Naive thymus-derived CD8-positive, alpha-beta T cell (primary cell): ENCODE results near the gene SNRPF. TPM values are rescaled to one million over a fixed set of nuclear protein-coding genes. Genes with fewer than 3 reads are reported as not detected.
"Not testable (repeated sequence)": the region's sequence is repeated elsewhere in the genome, so short reads cannot be mapped to it uniquely, and the experiment has no call there.

ENCODE experiments used
- ATAC-seq, 2 donors: fragments of 150-1000 bp; cut with Tn5 transposase in 1 of 2; sonication (Bioruptor Pico), chemical (Tn5 transposase) in 1 of 2; 1 replicate in 1 of 2; 2 replicates in 1 of 2; pipeline ENCODE4 v1.10.0; 2021; ENCODE audit warnings: mild to moderate bottlenecking in 2 of 2, moderate library complexity in 2 of 2
- POLR2A ChIA-PET: fragments of 350-600 bp; sonication (Branson Sonifier 250); formaldehyde crosslinking; loops from one replicate; lab custom pipeline; 2021; ENCODE audit warnings: antibody characterized with exemption; lab: Charles Lee
- DNase-seq, 10 donors: peaks; one replicate each; pipeline versions ENCODE4 v3.0.0 to v3.0.0-alpha.2; 2020 to 2022
- H3K27ac Mint-ChIP-seq, 10 donors: one replicate each; pipeline ENCODE4 v1.8.0; 2020 to 2022; ENCODE audit warnings: mild to moderate bottlenecking in 10 of 10, mixed read lengths in 10 of 10, moderate library complexity in 4 of 10, inconsistent platforms in 1 of 10
- H3K27me3 Mint-ChIP-seq, 5 donors: one replicate each; pipeline ENCODE4 v1.8.0; 2021 to 2022; ENCODE audit warnings: mixed read lengths in 5 of 5
- H3K36me3 Mint-ChIP-seq, 3 donors: one replicate each; pipeline ENCODE4 v1.8.0; 2020 to 2022; ENCODE audit warnings: mixed read lengths in 3 of 3, mild to moderate bottlenecking in 2 of 3, inconsistent platforms in 1 of 3
- H3K4me1 Mint-ChIP-seq, 4 donors: one replicate each; pipeline ENCODE4 v1.8.0; 2021 to 2022; ENCODE audit warnings: mixed read lengths in 4 of 4
- H3K4me3 Mint-ChIP-seq, 10 donors: one replicate each; pipeline ENCODE4 v1.8.0; 2020 to 2022; ENCODE audit warnings: mild to moderate bottlenecking in 10 of 10, mixed read lengths in 10 of 10, moderate library complexity in 6 of 10, inconsistent platforms in 1 of 10
- H3K9me3 Mint-ChIP-seq, 9 donors: one replicate each; pipeline ENCODE4 v1.8.0; 2020 to 2022; ENCODE audit warnings: mixed read lengths in 9 of 9, mild to moderate bottlenecking in 3 of 9, inconsistent platforms in 1 of 9, moderate library complexity in 1 of 9
- polyA plus RNA-seq, 3 donors: library from polyadenylated mRNA; unstranded; fragments of 300-500 nt; fragmentation: Illumina TruSeq; gene quantifications; one replicate each; pipeline ENCODE4 v1.2.3, GENCODE V29; 2021
- total RNA-seq, 8 experiments: library from RNA in 2 of 8; stranded (reverse) in 2 of 8; gene quantifications; one replicate each; pipeline ENCODE4 v1.2.3 and lab custom pipeline; 2021 to 2026

The SNRPF gene
- total and polyA plus RNA-seq, 5 experiments from 2014 or later, result 26.5 to 62.3 (median 47.8) TPM

DNA sequence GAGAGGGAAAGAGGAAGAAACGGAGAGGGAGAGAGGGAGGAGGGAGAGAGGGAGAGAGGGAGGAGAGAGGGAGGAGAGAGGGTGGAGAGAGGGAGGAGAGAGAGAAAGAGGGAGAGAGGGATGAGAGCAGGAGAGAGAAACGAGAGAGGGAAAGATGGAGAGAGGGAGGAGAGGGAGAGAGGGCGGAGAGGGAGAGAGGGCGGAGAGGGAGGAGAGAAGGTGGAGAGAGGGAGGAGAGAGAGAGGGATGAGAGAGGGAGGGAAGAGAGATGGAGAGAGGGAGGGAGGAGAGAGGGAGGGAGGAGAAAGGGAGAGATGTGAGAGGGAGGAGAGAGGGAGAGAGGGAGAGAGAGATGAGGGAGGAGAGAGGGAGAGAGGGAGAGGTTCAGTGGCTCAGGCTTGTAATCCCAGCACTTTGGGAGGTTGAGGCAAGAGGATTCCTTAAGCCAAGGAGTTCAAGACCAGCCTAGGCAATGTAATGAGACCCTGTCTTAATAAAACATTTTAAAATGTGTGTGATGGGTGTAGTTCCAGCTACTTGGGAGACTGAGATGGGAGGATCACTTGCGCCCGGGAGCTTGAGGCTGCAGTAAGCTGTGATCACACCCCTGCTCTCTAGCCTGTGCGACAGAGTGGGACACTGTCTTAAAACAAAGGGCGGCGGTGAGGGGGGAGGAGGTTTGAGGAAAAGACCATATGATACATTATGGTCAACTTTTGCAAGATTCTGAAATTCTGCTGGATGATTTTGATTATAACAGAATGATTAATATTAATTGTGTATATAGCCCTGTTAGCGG, 21.3 kb upstream of the SNRPF start:
- peaks cover 4 to 8% (median 6%) of the 10 kb centered on the region in 4 donors for H3K4me1 Mint-ChIP-seq
- peak overlapping the region in 3 of 10 donors; percentile 12 to 67 (median 67) for H3K4me3 Mint-ChIP-seq
- DNase-seq, result no peak
- no peaks in the 10 kb centered on the region for H3K36me3 Mint-ChIP-seq
- POLR2A ChIA-PET, result no interaction called here
- H3K9me3 Mint-ChIP-seq, result peaks cover 0 to 1% (median 0%) of the 10 kb centered on the region in 9 donors
- peak overlapping the region in 1 of 10 donors; percentile 8 for H3K27ac Mint-ChIP-seq
- ATAC-seq, result peak in 1 of 2 donors; percentile 14
- peaks cover 4 to 17% (median 9%) of the 10 kb centered on the region in 5 donors for H3K27me3 Mint-ChIP-seq

DNA sequence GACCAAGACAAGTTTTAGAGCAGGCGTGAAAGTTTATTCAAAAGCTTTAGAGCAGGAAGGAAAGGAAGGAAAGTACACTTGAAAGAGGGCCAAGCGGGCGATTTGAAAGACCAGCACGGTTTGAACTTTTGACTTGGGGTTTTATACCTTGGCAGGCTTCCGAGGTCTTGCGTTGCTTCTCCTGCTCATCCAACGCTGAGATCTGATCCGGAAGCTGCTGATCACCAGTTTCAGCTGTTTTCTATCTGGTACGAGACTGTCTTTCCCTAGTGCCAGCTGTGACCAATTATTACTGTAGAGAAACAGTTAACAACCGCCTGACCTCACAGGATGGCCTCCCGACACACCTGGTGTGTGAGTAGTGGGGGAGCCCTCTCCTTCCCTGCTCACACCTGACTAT, 20.6 kb upstream of the SNRPF start:
- Mint-ChIP-seq H3K4me3 (peak overlapping the region in 4 of 10 donors; percentile 12 to 67 (median 44)), H3K4me1 (peaks cover 4 to 8% (median 6%) of the 10 kb centered on the region in 4 donors), H3K9me3 (peaks cover 0 to 1% (median 0%) of the 10 kb centered on the region in 9 donors), H3K27ac (peak overlapping the region in 2 of 10 donors; percentile 8 to 75), H3K27me3 (peaks cover 3 to 16% (median 9%) of the 10 kb centered on the region in 5 donors), H3K36me3 (no peaks in the 10 kb centered on the region)
- peak in 1 of 2 donors; percentile 62 for ATAC-seq
- POLR2A ChIA-PET, result no interaction called here
- peak in 1 of 10 donors; percentile 9 for DNase-seq

GRCh38 chr12:95842426-95842825, 16.3 kb upstream of the SNRPF start:
- H3K36me3 Mint-ChIP-seq, H3K27ac Mint-ChIP-seq, H3K4me1 Mint-ChIP-seq, ATAC-seq, POLR2A ChIA-PET, H3K4me3 Mint-ChIP-seq, H3K9me3 Mint-ChIP-seq, DNase-seq: not testable (repeated sequence)
- H3K27me3 Mint-ChIP-seq, result peaks cover 3 to 29% (median 25%) of the 10 kb centered on the region in 5 donors

DNA sequence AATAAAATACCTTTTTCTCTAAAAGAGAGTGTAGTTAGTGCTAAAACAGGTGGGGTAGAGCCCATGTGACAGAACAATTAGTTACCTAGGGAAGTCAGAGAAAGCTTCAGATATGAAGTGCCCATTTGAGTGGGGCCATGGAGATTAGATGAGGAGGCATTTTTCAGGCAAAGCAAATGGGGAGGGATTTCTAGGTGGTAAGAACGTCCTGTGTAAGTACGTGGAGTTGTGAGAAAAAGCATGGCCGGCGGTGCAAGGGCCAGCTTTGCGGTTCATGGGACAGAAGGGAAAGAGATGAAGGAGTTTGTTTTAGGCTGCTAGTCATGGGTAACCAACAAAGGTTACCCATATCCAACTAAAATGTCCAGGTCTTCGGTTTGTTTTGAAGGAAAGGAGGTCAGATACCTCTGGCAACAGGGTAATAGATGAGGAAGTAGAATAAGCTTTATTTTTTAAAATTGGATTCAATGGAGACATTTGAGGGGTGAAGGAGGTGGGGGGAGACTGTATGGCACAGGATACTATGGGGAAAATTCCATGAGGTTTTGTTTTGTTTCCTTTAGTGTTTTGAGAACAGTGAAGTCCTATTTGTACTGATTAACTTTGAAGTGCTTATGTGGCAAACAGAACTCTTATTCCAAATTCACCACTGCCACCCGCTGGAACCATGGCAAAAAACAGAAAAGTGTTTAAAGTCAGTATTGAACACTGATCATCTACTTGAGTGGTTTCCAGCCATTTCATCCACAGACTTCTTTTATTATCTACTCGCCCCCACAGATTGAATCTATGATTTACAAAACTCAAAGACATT, 10.0 kb upstream of the SNRPF start:
- Mint-ChIP-seq H3K36me3 (no peaks in the 10 kb centered on the region), H3K27ac (no peak overlapping the region), H3K4me3 (no peak overlapping the region), H3K4me1 (peaks cover 0 to 15% (median 7%) of the 10 kb centered on the region in 4 donors), H3K27me3 (peaks cover 3 to 35% (median 22%) of the 10 kb centered on the region in 5 donors), H3K9me3 (no peaks in the 10 kb centered on the region)
- ATAC-seq (no peak), DNase-seq (no peak)
- POLR2A ChIA-PET, result no interaction called here

GRCh38 chr12:95851606-95852005, 7.1 kb upstream of the SNRPF start:
- Mint-ChIP-seq H3K27ac (peak overlapping the region in 1 of 10 donors; percentile 54), H3K27me3 (peaks cover 8 to 24% (median 8%) of the 10 kb centered on the region in 5 donors), H3K9me3 (no peaks in the 10 kb centered on the region), H3K36me3 (no peaks in the 10 kb centered on the region), H3K4me1 (peaks cover 6 to 15% (median 10%) of the 10 kb centered on the region in 4 donors), H3K4me3 (no peak overlapping the region)
- ATAC-seq, result no peak
- DNase-seq, result no peak
- POLR2A ChIA-PET, result no interaction called here

DNA sequence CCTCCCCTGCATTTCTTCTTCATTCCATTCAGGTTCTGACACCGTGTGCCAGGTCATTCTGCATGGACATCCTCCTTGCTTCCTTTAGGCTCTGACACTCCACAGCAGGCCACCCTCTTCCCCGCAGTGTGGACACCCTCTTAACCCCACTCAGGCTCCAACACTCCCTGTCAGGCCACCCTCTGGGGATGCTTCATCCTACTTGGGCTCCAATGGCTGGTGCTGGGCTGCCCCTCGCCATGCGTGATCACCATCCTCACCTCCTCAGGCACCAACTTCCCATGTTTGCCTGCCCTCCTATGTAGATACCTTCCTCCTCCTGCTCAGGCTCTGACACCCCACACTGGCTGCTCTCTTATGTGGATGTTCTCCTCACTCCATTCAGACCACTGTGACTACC, 6.6 kb upstream of the SNRPF start:
- H3K9me3 Mint-ChIP-seq, result no peaks in the 10 kb centered on the region
- H3K36me3 Mint-ChIP-seq, result no peaks in the 10 kb centered on the region
- POLR2A ChIA-PET, result no interaction called here
- H3K27ac Mint-ChIP-seq, result no peak overlapping the region
- DNase-seq (no peak), ATAC-seq (no peak)
- H3K4me1 Mint-ChIP-seq, result peaks cover 6 to 15% (median 10%) of the 10 kb centered on the region in 4 donors
- no peak overlapping the region for H3K4me3 Mint-ChIP-seq
- peaks cover 5 to 20% (median 8%) of the 10 kb centered on the region in 5 donors for H3K27me3 Mint-ChIP-seq

GRCh38 chr12:95857156-95857555, 1.6 kb upstream of the SNRPF start:
- DNase-seq (no peak), ATAC-seq (no peak)
- H3K4me1 Mint-ChIP-seq, result peaks cover 7 to 19% (median 15%) of the 10 kb centered on the region in 4 donors
- H3K36me3 Mint-ChIP-seq, result peaks cover 0 to 13% (median 10%) of the 10 kb centered on the region in 3 donors
- H3K27me3 Mint-ChIP-seq, result peaks cover 0 to 14% (median 3%) of the 10 kb centered on the region in 5 donors
- H3K9me3 Mint-ChIP-seq, result no peaks in the 10 kb centered on the region
- H3K27ac Mint-ChIP-seq, result no peak overlapping the region
- H3K4me3 Mint-ChIP-seq, result peak overlapping the region in 2 of 10 donors; percentile 31 to 35
- POLR2A ChIA-PET, result no interaction called here

GRCh38 chr12:95857799-95858198, 953 bp upstream of the SNRPF start:
- H3K27me3 Mint-ChIP-seq, result peaks cover 0 to 14% (median 3%) of the 10 kb centered on the region in 5 donors
- no peak for ATAC-seq
- peaks cover 6 to 21% (median 13%) of the 10 kb centered on the region in 4 donors for H3K4me1 Mint-ChIP-seq
- POLR2A ChIA-PET, result no interaction called here
- H3K9me3 Mint-ChIP-seq, result no peaks in the 10 kb centered on the region
- peaks cover 0 to 19% (median 16%) of the 10 kb centered on the region in 3 donors for H3K36me3 Mint-ChIP-seq
- DNase-seq, result no peak
- no peak overlapping the region for H3K4me3 Mint-ChIP-seq
- peak overlapping the region in 4 of 10 donors; percentile 7 to 48 (median 24) for H3K27ac Mint-ChIP-seq

GRCh38 chr12:95859344-95859816, 628 bp downstream of the SNRPF start:
- Mint-ChIP-seq H3K4me1 (peaks cover 16 to 31% (median 22%) of the 10 kb centered on the region in 4 donors), H3K27ac (no peak overlapping the region), H3K27me3 (peaks cover 0 to 9% (median 3%) of the 10 kb centered on the region in 5 donors), H3K36me3 (peaks cover 0 to 33% (median 21%) of the 10 kb centered on the region in 3 donors), H3K4me3 (no peak overlapping the region), H3K9me3 (no peaks in the 10 kb centered on the region)
- POLR2A ChIA-PET, result interaction anchor here (0.6 to 2.2 kb wide), 4 partner anchors 84 to 1740 kb away, joined by 3 to 9 read pairs (median 4); partner anchors contain the start of genes AMDHD1, CCDC38 and LTA4H
- DNase-seq (peak in 1 of 10 donors; percentile 4), ATAC-seq (peak; percentile 3 to 7)

DNA sequence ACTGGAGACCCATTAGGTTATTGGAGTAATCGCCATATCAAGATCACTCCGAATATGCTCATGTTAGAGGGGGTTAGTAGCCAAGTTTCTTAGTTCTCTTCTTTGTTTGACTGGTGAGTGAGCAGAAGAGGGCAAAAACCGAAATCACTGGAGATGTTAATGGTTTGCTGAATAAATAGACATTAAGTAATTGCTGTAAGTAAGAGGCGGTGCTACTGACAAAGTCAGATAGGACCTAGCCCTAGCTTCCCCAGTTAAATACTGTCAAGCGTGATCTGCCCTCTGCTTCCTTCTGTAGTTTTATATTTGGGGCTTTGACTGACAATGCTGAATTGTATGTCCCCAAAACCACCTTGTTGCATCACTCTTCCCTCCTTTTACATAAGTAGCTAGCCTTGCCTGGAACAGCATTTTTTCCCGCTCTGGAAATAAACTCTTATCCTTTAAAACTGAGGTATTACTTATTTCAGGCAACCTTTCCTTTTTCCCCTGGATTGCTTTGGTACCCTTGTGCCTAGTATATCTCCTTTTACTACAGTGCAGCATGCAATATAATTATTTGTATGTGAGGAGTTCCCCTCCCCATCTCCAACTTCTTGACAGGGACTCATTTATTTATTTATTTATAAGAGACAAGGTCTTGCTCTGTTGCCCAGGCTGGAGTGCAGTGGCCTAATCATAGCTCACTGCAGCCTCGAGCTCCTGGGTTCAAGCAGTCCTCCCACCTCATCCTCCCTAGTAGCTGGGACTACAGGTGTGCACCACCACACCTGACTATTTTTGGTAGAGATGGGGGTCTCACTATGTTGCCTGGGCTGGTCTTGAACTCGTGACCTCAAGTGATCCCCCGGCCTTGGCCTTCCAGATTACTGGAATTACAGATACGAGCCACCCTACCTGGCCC, 1.4 kb downstream of the SNRPF start:
- peaks cover 0 to 41% (median 21%) of the 10 kb centered on the region in 3 donors for H3K36me3 Mint-ChIP-seq
- POLR2A ChIA-PET, result interaction anchor here (2.2 kb wide), 1 partner anchor 83 kb away, joined by 9 read pairs; the partner anchor contains the start of genes AMDHD1 and CCDC38

GRCh38 chr12:95862038-95862437, 3.3 kb downstream of the SNRPF start:
- DNase-seq, result no peak
- Mint-ChIP-seq H3K27me3 (peaks cover 0 to 5% (median 2%) of the 10 kb centered on the region in 5 donors), H3K27ac (no peak overlapping the region), H3K36me3 (peaks cover 0 to 51% (median 21%) of the 10 kb centered on the region in 3 donors), H3K9me3 (no peaks in the 10 kb centered on the region), H3K4me1 (peaks cover 12 to 28% (median 21%) of the 10 kb centered on the region in 4 donors), H3K4me3 (no peak overlapping the region)
- ATAC-seq, result no peak
- POLR2A ChIA-PET, result no interaction called here

More for the DNA sequence above, 1.4 kb downstream of the SNRPF start:
- H3K9me3 Mint-ChIP-seq, result no peaks in the 10 kb centered on the region
- H3K4me1 Mint-ChIP-seq, result peaks cover 12 to 28% (median 21%) of the 10 kb centered on the region in 4 donors
- peak overlapping the region in 4 of 10 donors; percentile 24 to 62 (median 58) for H3K27ac Mint-ChIP-seq
- peaks cover 0 to 5% (median 2%) of the 10 kb centered on the region in 5 donors for H3K27me3 Mint-ChIP-seq
- peak overlapping the region in 5 of 10 donors; percentile 30 to 71 (median 45) for H3K4me3 Mint-ChIP-seq
- DNase-seq (no peak), ATAC-seq (no peak)
